Type B pancreatic cell (in vitro differentiated cells): ENCODE measurements around the gene ARHGAP19. TPM values are rescaled to one million over a fixed set of nuclear protein-coding genes. Genes with fewer than 3 reads are reported as not detected.

Source experiments
- DNase-seq: peaks from one replicate; pipeline ENCODE4 v3.0.0; 2021; ENCODE audit warnings: mixed read lengths; ENCODE audit not compliant: unreplicated experiment; ENCODE audit errors: extremely low spot score
- H3K27ac Mint-ChIP-seq: 2 replicates; pipeline ENCODE4 v1.8.0; 2021; ENCODE audit warnings: mild to moderate bottlenecking, mixed read lengths
- H3K27me3 Mint-ChIP-seq: 2 replicates; pipeline ENCODE4 v1.8.0; 2021; ENCODE audit warnings: mixed read lengths
- H3K36me3 Mint-ChIP-seq: 2 replicates; pipeline ENCODE4 v1.8.0; 2021; ENCODE audit warnings: mixed read lengths
- H3K4me1 Mint-ChIP-seq: one replicate; pipeline ENCODE4 v1.8.0; 2021; ENCODE audit warnings: mixed read lengths; ENCODE audit not compliant: unreplicated experiment
- H3K4me3 Mint-ChIP-seq: 2 replicates; pipeline ENCODE4 v1.8.0; 2021; ENCODE audit warnings: mild to moderate bottlenecking, mixed read lengths
- H3K9me3 Mint-ChIP-seq: 2 replicates; pipeline ENCODE4 v1.8.0; 2021; ENCODE audit warnings: mixed read lengths
- total RNA-seq: library from RNA; stranded (reverse); gene quantifications from 2 replicates; pipeline ENCODE4 v1.2.1, GENCODE V29; 2021; ENCODE audit warnings: low replicate concordance
- TF ChIP-seq, protein P1 (sequence below): fragments of 200-600 bp; sonication (generic); conservative IDR thresholded peaks from 2 replicates; pipeline ENCODE4 v1.5.0; 2021; ENCODE audit warnings: antibody characterized with exemption, mild to moderate bottlenecking

ARHGAP19 gene
- total RNA-seq, 1 donor from 2014 or later: 19.8 TPM

DNA sequence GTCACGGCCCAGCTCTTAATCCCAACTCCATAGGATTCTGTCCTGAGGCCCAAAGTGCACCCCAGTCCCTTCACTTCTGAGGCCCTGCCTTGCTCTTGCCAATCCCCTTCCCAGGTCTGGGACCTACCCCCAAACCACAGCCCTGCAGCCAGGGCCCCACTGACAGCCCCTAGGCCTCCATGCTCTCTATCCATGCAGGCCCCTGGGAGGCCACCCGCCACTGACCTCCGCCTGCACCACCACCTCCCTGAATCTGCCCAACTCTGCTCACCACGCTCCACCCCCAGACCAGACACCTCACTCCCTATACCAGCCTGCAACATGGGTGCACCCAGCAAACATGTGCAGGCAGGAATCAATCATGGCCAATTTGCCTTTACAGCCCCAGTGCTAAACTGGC, 116.9 kb downstream of the ARHGAP19 start:
- TF ChIP-seq, protein P1, sequence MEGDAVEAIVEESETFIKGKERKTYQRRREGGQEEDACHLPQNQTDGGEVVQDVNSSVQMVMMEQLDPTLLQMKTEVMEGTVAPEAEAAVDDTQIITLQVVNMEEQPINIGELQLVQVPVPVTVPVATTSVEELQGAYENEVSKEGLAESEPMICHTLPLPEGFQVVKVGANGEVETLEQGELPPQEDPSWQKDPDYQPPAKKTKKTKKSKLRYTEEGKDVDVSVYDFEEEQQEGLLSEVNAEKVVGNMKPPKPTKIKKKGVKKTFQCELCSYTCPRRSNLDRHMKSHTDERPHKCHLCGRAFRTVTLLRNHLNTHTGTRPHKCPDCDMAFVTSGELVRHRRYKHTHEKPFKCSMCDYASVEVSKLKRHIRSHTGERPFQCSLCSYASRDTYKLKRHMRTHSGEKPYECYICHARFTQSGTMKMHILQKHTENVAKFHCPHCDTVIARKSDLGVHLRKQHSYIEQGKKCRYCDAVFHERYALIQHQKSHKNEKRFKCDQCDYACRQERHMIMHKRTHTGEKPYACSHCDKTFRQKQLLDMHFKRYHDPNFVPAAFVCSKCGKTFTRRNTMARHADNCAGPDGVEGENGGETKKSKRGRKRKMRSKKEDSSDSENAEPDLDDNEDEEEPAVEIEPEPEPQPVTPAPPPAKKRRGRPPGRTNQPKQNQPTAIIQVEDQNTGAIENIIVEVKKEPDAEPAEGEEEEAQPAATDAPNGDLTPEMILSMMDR: no peak
- H3K27ac Mint-ChIP-seq: no peak overlapping the region
- no peaks in the 10 kb centered on the region for H3K9me3 Mint-ChIP-seq
- H3K4me3 Mint-ChIP-seq: no peak overlapping the region
- peaks cover 20% of the 10 kb centered on the region for H3K27me3 Mint-ChIP-seq
- no peaks in the 10 kb centered on the region for H3K36me3 Mint-ChIP-seq
- peaks cover 28% of the 10 kb centered on the region for H3K4me1 Mint-ChIP-seq
- DNase-seq: no peak

- no peak overlapping the region for H3K4me3 Mint-ChIP-seq
- H3K36me3 Mint-ChIP-seq: no peaks in the 10 kb centered on the region
- H3K4me1 Mint-ChIP-seq: peaks cover 28% of the 10 kb centered on the region
- DNase-seq: no peak
- H3K27me3 Mint-ChIP-seq: peaks cover 14% of the 10 kb centered on the region
- no peaks in the 10 kb centered on the region for H3K9me3 Mint-ChIP-seq
- TF ChIP-seq, protein P1: no peak
- H3K27ac Mint-ChIP-seq: no peak overlapping the region
Observed at GRCh38 chr10:97174941-97175340, 117.5 kb downstream of the ARHGAP19 start.

DNA sequence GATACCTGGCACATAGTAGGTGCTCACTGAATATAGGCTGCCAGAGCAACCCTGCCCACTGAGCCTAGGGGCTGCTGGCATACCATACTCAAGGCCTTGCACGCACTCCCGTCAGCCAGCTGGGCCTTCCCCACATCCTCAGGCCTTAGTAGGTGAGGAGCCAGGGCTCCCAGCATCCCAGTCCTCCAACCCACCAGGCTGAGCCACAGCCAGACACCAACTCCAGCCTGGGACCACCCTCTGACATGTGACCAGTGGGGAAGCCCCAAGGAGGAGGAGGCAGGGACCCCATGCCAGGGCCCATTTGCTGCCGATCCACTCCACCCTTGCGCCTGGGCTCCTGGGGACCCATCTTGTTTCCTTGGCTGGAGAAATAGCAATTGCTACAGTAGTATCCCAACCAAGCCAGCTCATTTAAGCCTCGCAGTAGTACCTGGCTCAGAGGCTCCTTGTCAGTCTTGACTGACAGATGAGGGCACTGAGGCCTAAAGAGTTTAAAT, 118.1 kb downstream of the ARHGAP19 start:
- DNase-seq: no peak
- H3K4me3 Mint-ChIP-seq: no peak overlapping the region
- H3K27me3 Mint-ChIP-seq: peaks cover 10% of the 10 kb centered on the region
- no peaks in the 10 kb centered on the region for H3K9me3 Mint-ChIP-seq
- TF ChIP-seq, protein P1: no peak
- no peaks in the 10 kb centered on the region for H3K36me3 Mint-ChIP-seq
- peaks cover 31% of the 10 kb centered on the region for H3K4me1 Mint-ChIP-seq
- H3K27ac Mint-ChIP-seq: no peak overlapping the region

GRCh38 chr10:97173036-97173435, 119.4 kb downstream of the ARHGAP19 start:
- peaks cover 35% of the 10 kb centered on the region for H3K4me1 Mint-ChIP-seq
- no peak for DNase-seq
- TF ChIP-seq, protein P1: no peak
- H3K9me3 Mint-ChIP-seq: no peaks in the 10 kb centered on the region
- no peaks in the 10 kb centered on the region for H3K36me3 Mint-ChIP-seq
- no peak overlapping the region for H3K27ac Mint-ChIP-seq
- no peak overlapping the region for H3K4me3 Mint-ChIP-seq
- H3K27me3 Mint-ChIP-seq: peaks cover 8% of the 10 kb centered on the region

Other genes starting within 250 kb of the ARHGAP19 start
- 2.2 and 55.7 TPM in 2 replicates for gene SLIT1, start 106.7 kb downstream of the ARHGAP19 start, total RNA-seq
- gene FRAT1, start 26.6 kb upstream of the ARHGAP19 start, total RNA-seq: 4.7 and 6.1 TPM in 2 replicates
- gene FRAT2, start 42.1 kb upstream of the ARHGAP19 start, total RNA-seq: 23.1 and 36.4 TPM in 2 replicates
- 34.5 and 41.6 TPM in 2 replicates for gene RRP12, start 108.7 kb upstream of the ARHGAP19 start, total RNA-seq
- gene PGAM1, start 133.6 kb upstream of the ARHGAP19 start, total RNA-seq: 200 and 207 TPM in 2 replicates
- gene EXOSC1, start 153.4 kb upstream of the ARHGAP19 start, total RNA-seq: 34.8 and 36.1 TPM in 2 replicates
- gene ZDHHC16, start 153.5 kb upstream of the ARHGAP19 start, total RNA-seq: 50.7 and 53.7 TPM in 2 replicates
- gene MMS19, start 205.8 kb upstream of the ARHGAP19 start, total RNA-seq: 85.9 and 94.8 TPM in 2 replicates
- gene UBTD1, start 206.3 kb upstream of the ARHGAP19 start, total RNA-seq: 11.6 and 16.1 TPM in 2 replicates